Ishikawa (cell line): Measurements from ENCODE around the gene GCAT.

Experiments used
- CEBPB ChIP-seq: IDR thresholded peaks from 2 replicates; pipeline ENCODE4 v1.6.1; 2012
- CREB1 ChIP-seq: IDR thresholded peaks from 2 replicates; pipeline ENCODE4 v1.6.1; 2012; ENCODE audit warnings: low read depth
- EGR1 ChIP-seq: IDR thresholded peaks from 2 replicates; pipeline ENCODE4 v1.6.1; 2012
- EP300 ChIP-seq: IDR thresholded peaks from 2 replicates; pipeline ENCODE4 v1.6.1; 2012; ENCODE audit warnings: borderline replicate concordance
- FOXM1 ChIP-seq: IDR thresholded peaks from 2 replicates; pipeline ENCODE4 v1.6.1; 2012; ENCODE audit warnings: low read depth, borderline replicate concordance
- NFIC ChIP-seq: IDR thresholded peaks from 2 replicates; pipeline ENCODE4 v1.6.1; 2012
- RAD21 ChIP-seq: IDR thresholded peaks from 2 replicates; pipeline ENCODE4 v1.6.1; 2012; ENCODE audit warnings: low read depth
- REST ChIP-seq: IDR thresholded peaks from 2 replicates; pipeline ENCODE4 v1.6.1; 2012; ENCODE audit warnings: low read depth, mild to moderate bottlenecking
- TAF1 ChIP-seq: IDR thresholded peaks from 2 replicates; pipeline ENCODE4 v1.6.1; 2012; ENCODE audit warnings: low read depth, mild to moderate bottlenecking
- TCF12 ChIP-seq: IDR thresholded peaks from 2 replicates; pipeline ENCODE4 v1.6.1; 2012; ENCODE audit warnings: low read depth
- TEAD4 ChIP-seq: IDR thresholded peaks from 2 replicates; pipeline ENCODE4 v1.6.1; 2012
- USF1 ChIP-seq: IDR thresholded peaks from 2 replicates; pipeline ENCODE4 v1.6.1; 2012
- YY1 ChIP-seq: IDR thresholded peaks from 2 replicates; pipeline ENCODE4 v1.6.1; 2012; ENCODE audit warnings: low read depth
- ZBTB7A ChIP-seq: IDR thresholded peaks from 2 replicates; pipeline ENCODE4 v1.6.1; 2012; ENCODE audit warnings: low read depth
- TF ChIP-seq, protein P1 (sequence below): IDR thresholded peaks from 2 replicates; pipeline ENCODE4 v1.6.1; 2012

Gene GCAT

DNA sequence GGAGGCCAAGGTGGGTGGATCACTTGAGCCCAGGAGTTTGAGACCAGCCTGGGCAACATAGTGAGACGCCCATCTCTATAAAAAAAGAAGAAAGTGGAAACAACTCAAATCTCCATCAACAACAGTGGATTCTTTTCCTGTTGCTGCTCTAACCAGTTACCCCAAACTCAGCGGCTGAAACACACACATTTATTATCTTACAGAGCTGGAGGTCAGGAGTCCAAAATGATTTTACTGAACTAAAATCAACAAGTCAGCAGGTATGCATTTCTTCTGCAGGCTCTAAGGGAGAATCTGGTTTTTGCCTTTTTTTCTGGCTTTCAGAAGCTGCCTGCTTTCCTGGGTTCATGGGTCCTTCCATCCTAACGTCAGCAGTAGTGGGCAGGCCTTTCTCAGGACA is 11.7 kb upstream of the GCAT start:
- TF ChIP-seq EP300 (no peak), USF1 (no peak), CREB1 (no peak), YY1 (no peak), NFIC (no peak), CEBPB (no peak), RAD21 (no peak), TEAD4 (no peak), ZBTB7A (no peak), FOXM1 (no peak), REST (no peak), EGR1 (no peak)
- TF ChIP-seq, protein P1, sequence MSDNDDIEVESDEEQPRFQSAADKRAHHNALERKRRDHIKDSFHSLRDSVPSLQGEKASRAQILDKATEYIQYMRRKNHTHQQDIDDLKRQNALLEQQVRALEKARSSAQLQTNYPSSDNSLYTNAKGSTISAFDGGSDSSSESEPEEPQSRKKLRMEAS = no peak

DNA sequence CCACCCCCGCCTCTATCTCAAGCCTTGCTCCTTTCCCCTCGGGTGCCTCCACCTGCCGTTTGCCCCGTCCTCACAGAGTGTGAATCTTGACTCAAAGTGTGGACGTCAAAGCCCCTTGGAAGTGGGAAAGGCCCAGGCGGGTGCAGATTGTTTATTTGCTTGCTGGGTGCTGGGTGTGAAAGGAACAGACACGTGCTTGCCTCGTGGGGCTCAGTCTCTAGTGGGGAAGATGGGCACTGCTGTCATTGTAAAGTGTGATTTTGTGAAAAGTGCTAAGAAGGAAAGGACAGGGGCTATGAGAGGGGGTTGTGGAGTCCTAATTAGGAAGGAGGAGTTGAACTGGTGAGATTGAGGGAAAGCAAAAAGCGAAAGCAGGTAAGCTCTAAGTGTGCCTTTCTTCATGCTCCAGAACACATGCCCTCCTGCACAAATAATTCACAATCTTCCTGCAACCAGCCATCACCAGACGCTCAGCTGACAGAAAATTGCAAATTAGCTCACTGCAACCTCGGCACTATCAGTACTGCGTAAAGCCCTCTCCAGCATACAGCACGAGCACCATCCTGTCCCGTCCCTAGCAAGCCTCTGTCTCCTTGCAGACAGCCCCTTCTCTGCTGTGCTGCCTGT is 9.7 kb upstream of the GCAT start:
- TF ChIP-seq, protein P1 = no peak
- TF ChIP-seq YY1 (no peak), CEBPB (no peak), USF1 (no peak), EP300 (no peak), RAD21 (no peak)

- peak; percentile 19; the same call in 1 of the 2 replicates for TF ChIP-seq NFIC
- TF ChIP-seq CEBPB = peak; percentile 33; the same call in 1 of the 2 replicates
Measured at GRCh38 chr22:37799979-37800378, 7.8 kb upstream of the GCAT start.

DNA sequence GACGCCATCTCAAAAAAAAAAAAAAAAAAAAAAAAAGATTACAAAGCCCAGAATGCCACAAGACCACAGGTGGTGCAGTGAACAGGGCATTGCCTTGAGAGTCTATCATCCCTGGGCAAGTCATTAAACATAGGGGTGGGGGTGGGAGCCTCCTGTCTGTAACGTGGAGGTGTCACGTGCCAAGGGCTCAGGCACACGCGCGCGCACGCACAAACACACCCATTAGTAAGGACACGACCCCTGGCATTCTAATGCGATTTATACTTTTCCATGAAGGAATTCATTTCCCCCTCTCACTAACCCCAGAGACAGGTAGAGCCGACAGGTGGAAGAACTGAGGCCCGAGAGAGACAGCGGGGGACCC is 5.8 kb upstream of the GCAT start:
- no peak for TF ChIP-seq CREB1
- no peak for TF ChIP-seq ZBTB7A
- TF ChIP-seq NFIC = no peak
- peak; percentile 87 for TF ChIP-seq USF1
- TF ChIP-seq FOXM1 = no peak
- TF ChIP-seq, protein P1 = peak; percentile 36

- TF ChIP-seq EGR1 (peak; percentile 21; the same call in 1 of the 2 replicates), USF1 (no peak), TCF12 (no peak), TEAD4 (no peak), TAF1 (no peak), CEBPB (peak; percentile 68), FOXM1 (no peak), CREB1 (no peak), EP300 (no peak), YY1 (no peak), ZBTB7A (peak; percentile 99), NFIC (peak; percentile 35; the same call in 1 of the 2 replicates)
Measured at GRCh38 chr22:37802310-37803194, 5.2 kb upstream of the GCAT start.

DNA sequence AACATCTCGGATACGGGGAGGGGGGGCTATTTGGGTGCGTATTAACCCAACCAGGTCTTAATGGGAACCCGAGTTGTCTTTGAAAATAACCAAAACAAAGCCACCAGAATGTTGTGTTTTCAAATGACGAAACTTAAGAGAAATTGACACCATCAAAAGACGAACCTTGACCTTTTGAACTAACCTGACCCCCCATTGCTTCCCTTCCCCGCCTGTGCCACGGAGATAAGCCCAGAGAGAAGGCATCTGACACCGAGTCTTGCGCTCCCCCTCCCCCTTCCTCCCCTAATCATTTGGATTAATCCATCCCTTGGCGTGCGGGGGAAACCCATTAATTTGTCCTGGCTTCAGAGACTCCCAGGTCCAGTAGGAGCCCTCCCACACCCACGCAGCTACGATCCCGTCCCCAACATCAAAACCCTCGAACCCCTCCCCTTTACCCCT is 4.5 kb upstream of the GCAT start:
- TF ChIP-seq REST = no peak
- TF ChIP-seq EGR1 = no peak
- TF ChIP-seq CREB1 = no peak
- no peak for TF ChIP-seq ZBTB7A
- TF ChIP-seq, protein P1 = no peak
- TF ChIP-seq TEAD4 = no peak
- no peak for TF ChIP-seq RAD21
- TF ChIP-seq EP300 = no peak
- TF ChIP-seq TCF12 = no peak
- no peak for TF ChIP-seq CEBPB
- TF ChIP-seq NFIC = no peak
- TF ChIP-seq FOXM1 = no peak
- no peak for TF ChIP-seq YY1
- no peak for TF ChIP-seq USF1
- TF ChIP-seq TAF1 = no peak
